ENCODE data around the gene MBD1. TPM values are rescaled to one million over a fixed set of nuclear protein-coding genes. Genes with fewer than 3 reads are reported as not detected.
"Not testable (repeated sequence)": the region's sequence is repeated elsewhere in the genome, so short reads cannot be mapped to it uniquely, and the experiment has no call there.

MBD1 gene
- total and polyA plus RNA-seq, 3 experiments from 2014 or later, result 38.7 to 99.2 (median 83.0) TPM

DNA sequence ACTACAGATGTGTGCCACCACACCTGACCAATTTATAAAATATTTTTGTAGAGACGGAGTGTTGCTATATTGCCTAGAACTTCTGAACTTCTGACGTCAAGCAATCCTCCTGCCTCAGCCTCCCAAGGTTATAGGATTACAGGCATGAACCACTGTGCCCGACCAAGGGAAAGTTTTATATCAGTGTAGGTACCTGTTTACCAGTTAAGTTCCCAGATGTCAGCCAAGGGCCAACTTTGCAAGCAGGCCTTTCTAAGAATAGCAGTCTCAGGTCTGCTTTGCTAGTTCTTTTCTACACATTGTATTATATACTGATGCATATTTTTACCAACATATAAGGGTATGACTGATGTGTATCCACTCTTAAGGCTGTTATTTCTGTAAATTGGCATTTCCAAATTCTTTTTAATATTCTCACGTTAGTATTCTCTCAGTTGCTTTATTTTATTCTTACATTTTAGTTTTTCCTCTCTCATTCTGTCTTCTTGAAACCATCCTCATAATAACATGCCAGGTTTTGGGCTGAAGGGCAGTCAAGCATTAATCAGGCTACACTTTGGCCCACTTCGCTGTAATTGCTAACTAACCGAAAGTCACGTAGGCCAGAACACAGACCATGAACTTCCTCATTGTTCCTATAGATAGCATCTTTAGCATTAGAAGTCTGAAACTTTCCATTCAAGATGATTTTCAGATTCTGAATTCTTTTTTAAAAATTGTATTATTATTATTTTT is 31.1 kb upstream of the MBD1 start:
- H3K9me3 Mint-ChIP-seq, result no peaks in the 10 kb centered on the region
- H3K36me3 ChIP-seq (ENCODE audit: insufficient read depth, low read length), result no peaks in the 10 kb centered on the region
- ChIA-PET POLR2A (no interaction called here), CTCF (no interaction called here)
- no peak overlapping the region for H3K4me3 ChIP-seq (ENCODE audit: low read length)
- H3K27me3 Mint-ChIP-seq, result peaks cover 21 to 50% of the 10 kb centered on the region in 2 donors
- H3K27ac ChIP-seq (ENCODE audit: low read depth, low read length), result no peak overlapping the region
- H3K4me1 Mint-ChIP-seq, result peaks cover 10 to 11% (median 11%) of the 10 kb centered on the region in 3 donors
- no peak overlapping the region for H3K4me3 Mint-ChIP-seq
- peaks cover 0 to 3% (median 0%) of the 10 kb centered on the region in 3 donors for H3K36me3 Mint-ChIP-seq
- DNase-seq, result no peak
- peaks cover under 1% of the 10 kb centered on the region for H3K4me1 ChIP-seq (ENCODE audit: insufficient read depth, low read length)
- no peaks in the 10 kb centered on the region for H3K27me3 ChIP-seq (ENCODE audit: insufficient read depth, low read length, poor library complexity, severe bottlenecking)
- H3K27ac Mint-ChIP-seq, result no peak overlapping the region
- H3K9me3 ChIP-seq (ENCODE audit: low read length), result no peaks in the 10 kb centered on the region

DNA sequence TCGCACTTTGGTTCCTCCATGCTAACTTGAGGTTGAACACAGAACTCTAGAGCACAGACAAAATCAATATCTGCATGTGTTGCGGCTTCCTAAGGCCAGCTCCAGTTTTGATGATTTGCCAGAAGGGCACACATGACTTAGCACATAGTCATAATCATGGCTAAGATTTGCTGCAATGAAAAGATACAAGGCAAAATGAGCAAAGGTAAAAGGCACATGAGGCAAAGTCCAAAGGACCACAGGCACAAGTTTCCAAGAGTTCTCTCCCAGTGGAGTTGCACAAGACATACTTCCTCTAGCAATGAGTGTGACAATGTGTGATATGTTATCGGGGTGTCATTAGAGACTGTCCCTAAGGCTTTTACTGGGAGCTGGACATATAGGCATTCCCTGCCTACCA is 30.3 kb upstream of the MBD1 start:
- H3K27me3 ChIP-seq (ENCODE audit: insufficient read depth, low read length, poor library complexity, severe bottlenecking), result no peaks in the 10 kb centered on the region
- ChIA-PET POLR2A (interaction anchor here (0.5 kb wide), 1 partner anchor 483 kb away, joined by 3 read pairs; no protein-coding TSS in a partner anchor), CTCF (interaction anchor here (1.1 kb wide), 1 partner anchor 45 kb away, joined by 4 read pairs; no protein-coding TSS in a partner anchor)
- H3K4me3 Mint-ChIP-seq, result no peak overlapping the region
- no peak overlapping the region for H3K4me3 ChIP-seq (ENCODE audit: low read length)
- peaks cover 19 to 43% of the 10 kb centered on the region in 2 donors for H3K27me3 Mint-ChIP-seq
- peaks cover 0 to 3% (median 0%) of the 10 kb centered on the region in 3 donors for H3K36me3 Mint-ChIP-seq
- H3K9me3 Mint-ChIP-seq, result no peaks in the 10 kb centered on the region
- H3K36me3 ChIP-seq (ENCODE audit: insufficient read depth, low read length), result no peaks in the 10 kb centered on the region
- no peak overlapping the region for H3K27ac Mint-ChIP-seq
- H3K27ac ChIP-seq (ENCODE audit: low read depth, low read length), result no peak overlapping the region
- H3K4me1 Mint-ChIP-seq, result peaks cover 15 to 20% (median 19%) of the 10 kb centered on the region in 3 donors
- no peak for DNase-seq
- H3K9me3 ChIP-seq (ENCODE audit: low read length), result no peaks in the 10 kb centered on the region
- peaks cover 8% of the 10 kb centered on the region for H3K4me1 ChIP-seq (ENCODE audit: insufficient read depth, low read length)

DNA sequence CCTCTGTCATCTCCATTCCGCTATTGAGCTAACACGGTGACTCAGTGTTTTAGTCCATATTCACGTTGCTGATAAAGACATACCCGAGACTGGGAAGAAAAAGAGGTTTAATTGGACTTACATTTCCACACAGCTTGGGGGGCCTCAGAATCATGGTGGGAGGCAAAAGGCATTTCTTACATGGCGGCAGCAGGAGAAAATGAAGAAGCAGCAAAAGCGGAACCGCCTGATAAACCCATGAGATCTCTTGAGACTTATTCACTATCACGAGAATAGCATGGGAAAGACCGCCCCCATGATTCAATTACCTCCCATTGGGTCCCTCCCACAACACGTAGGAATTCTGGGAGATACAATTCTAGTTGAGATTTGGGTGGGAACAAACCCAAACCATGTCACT is 28.8 kb upstream of the MBD1 start:
- ChIA-PET POLR2A (no interaction called here), CTCF (no interaction called here)
- no peaks in the 10 kb centered on the region for H3K36me3 ChIP-seq (ENCODE audit: insufficient read depth, low read length)
- peaks cover 22 to 42% of the 10 kb centered on the region in 2 donors for H3K27me3 Mint-ChIP-seq
- no peaks in the 10 kb centered on the region for H3K9me3 ChIP-seq (ENCODE audit: low read length)
- DNase-seq, result no peak
- peaks cover 0 to 3% (median 3%) of the 10 kb centered on the region in 3 donors for H3K36me3 Mint-ChIP-seq
- peaks cover 8% of the 10 kb centered on the region for H3K4me1 ChIP-seq (ENCODE audit: insufficient read depth, low read length)
- peaks cover 15 to 21% (median 19%) of the 10 kb centered on the region in 3 donors for H3K4me1 Mint-ChIP-seq
- H3K27ac ChIP-seq (ENCODE audit: low read depth, low read length), result no peak overlapping the region
- H3K9me3 Mint-ChIP-seq, result peaks cover 0 to 3% (median 1%) of the 10 kb centered on the region in 5 donors
- no peak overlapping the region for H3K4me3 ChIP-seq (ENCODE audit: low read length)
- H3K27me3 ChIP-seq (ENCODE audit: insufficient read depth, low read length, poor library complexity, severe bottlenecking), result no peaks in the 10 kb centered on the region
- no peak overlapping the region for H3K27ac Mint-ChIP-seq
- no peak overlapping the region for H3K4me3 Mint-ChIP-seq

GRCh38 chr18:50308851-50309250 is 27.5 kb upstream of the MBD1 start:
- Mint-ChIP-seq H3K4me3 (peak overlapping the region in 2 of 7 donors; percentile 95 to 98), H3K27ac (peak overlapping the region in 1 of 8 donors; percentile 30), H3K27me3 (peaks cover 24 to 43% of the 10 kb centered on the region in 2 donors), H3K4me1 (peaks cover 15 to 21% (median 19%) of the 10 kb centered on the region in 3 donors)
- H3K4me3 ChIP-seq (ENCODE audit: low read length); H3K27me3 ChIP-seq (ENCODE audit: insufficient read depth, low read length, poor library complexity, severe bottlenecking); POLR2A ChIA-PET; H3K9me3 ChIP-seq (ENCODE audit: low read length); H3K9me3 Mint-ChIP-seq; H3K36me3 ChIP-seq (ENCODE audit: insufficient read depth, low read length); DNase-seq; H3K27ac ChIP-seq (ENCODE audit: low read depth, low read length); H3K36me3 Mint-ChIP-seq; H3K4me1 ChIP-seq (ENCODE audit: insufficient read depth, low read length): not testable (repeated sequence)
- CTCF ChIA-PET, result interaction anchor here (1.4 kb wide), 1 partner anchor 42 kb away, joined by 3 read pairs; the partner anchor contains the start of gene CFAP53

DNA sequence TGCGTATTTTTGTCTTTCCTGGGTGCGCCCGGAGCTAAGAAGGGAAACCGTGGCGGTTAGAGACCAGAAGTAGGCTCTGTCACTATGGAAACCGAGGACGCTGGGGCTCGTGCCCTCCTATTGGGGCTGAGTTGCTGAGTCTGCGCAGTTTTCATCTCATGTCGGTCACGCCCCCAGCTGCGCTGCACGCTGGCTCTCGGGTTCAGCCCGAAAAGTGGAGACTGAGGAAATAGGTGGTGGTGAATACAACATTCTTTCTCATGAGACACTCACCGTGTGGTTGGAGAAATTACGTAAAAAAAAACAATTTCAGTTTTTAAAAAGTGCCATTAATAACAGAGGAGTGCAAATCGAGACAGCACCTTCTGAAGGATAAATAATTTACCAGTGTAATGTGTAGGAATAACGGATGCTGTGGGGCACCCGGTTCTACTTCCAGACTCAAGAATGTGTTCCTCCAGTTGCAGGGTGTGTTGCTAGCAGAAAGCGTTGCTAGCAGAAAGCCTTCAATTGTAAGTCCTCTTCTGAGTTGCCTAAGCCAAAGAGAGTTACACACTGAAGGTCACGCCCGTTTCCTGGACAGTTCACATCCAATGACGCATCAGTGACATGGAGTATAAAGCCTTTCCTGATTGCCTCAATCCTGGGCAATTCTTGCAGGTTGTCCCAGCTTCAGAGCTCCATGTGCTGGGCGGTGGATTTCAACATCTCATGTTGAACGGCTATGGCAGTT is 26.6 kb upstream of the MBD1 start:
- H3K27ac ChIP-seq (ENCODE audit: low read depth, low read length), result no peak overlapping the region
- peak overlapping the region; percentile 58 for H3K4me3 ChIP-seq (ENCODE audit: low read length)
- ChIA-PET POLR2A (interaction anchor here (1.7 kb wide), 1 partner anchor 26 kb away, joined by 6 read pairs; the partner anchor contains the start of gene MBD1), CTCF (interaction anchor here (0.9 to 2.1 kb wide), 5 partner anchors 10 to 49 kb away, joined by 3 to 6 read pairs (median 4); partner anchors contain the start of gene MBD1)
- no peaks in the 10 kb centered on the region for H3K9me3 ChIP-seq (ENCODE audit: low read length)
- H3K4me1 ChIP-seq (ENCODE audit: insufficient read depth, low read length), result peaks cover 8% of the 10 kb centered on the region
- Mint-ChIP-seq H3K27me3 (peaks cover 24 to 51% of the 10 kb centered on the region in 2 donors), H3K27ac (peak overlapping the region; percentile 60 to 90 (median 83)), H3K9me3 (peaks cover 0 to 4% (median 2%) of the 10 kb centered on the region in 5 donors), H3K4me1 (peaks cover 15 to 21% (median 19%) of the 10 kb centered on the region in 3 donors), H3K4me3 (peak overlapping the region; percentile 84 to 98 (median 94)), H3K36me3 (peaks cover 0 to 4% (median 3%) of the 10 kb centered on the region in 3 donors)
- H3K27me3 ChIP-seq (ENCODE audit: insufficient read depth, low read length, poor library complexity, severe bottlenecking), result no peaks in the 10 kb centered on the region
- peak; percentile 83 to 93 (median 87) for DNase-seq
- no peaks in the 10 kb centered on the region for H3K36me3 ChIP-seq (ENCODE audit: insufficient read depth, low read length)

DNA sequence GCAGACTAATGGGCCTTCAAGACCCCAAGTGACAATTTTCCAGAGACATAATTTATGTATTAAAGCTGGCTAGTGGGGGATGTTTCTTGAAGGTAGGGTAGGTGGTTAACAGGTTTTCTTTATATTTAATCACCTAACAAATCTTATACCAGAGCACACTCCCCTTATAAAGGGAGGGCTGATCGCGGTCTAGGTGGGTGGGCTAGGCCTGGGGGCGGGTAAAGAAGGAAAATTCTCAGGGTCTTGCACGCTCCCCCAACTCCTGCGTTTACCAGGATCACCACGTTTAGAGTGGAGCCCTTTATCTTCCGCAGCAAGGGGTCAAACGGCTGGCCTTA is 26.0 kb upstream of the MBD1 start:
- Mint-ChIP-seq H3K27ac (peak overlapping the region; percentile 60 to 90 (median 83)), H3K36me3 (peaks cover 0 to 4% (median 3%) of the 10 kb centered on the region in 3 donors), H3K4me1 (peaks cover 15 to 21% (median 19%) of the 10 kb centered on the region in 3 donors), H3K27me3 (peaks cover 24 to 56% of the 10 kb centered on the region in 2 donors), H3K9me3 (peaks cover 0 to 4% (median 2%) of the 10 kb centered on the region in 5 donors), H3K4me3 (peak overlapping the region; percentile 84 to 98 (median 94))
- Histone ChIP-seq H3K36me3 (ENCODE audit: insufficient read depth, low read length) (no peaks in the 10 kb centered on the region), H3K9me3 (ENCODE audit: low read length) (no peaks in the 10 kb centered on the region), H3K4me1 (ENCODE audit: insufficient read depth, low read length) (peaks cover 8% of the 10 kb centered on the region), H3K27me3 (ENCODE audit: insufficient read depth, low read length, poor library complexity, severe bottlenecking) (no peaks in the 10 kb centered on the region), H3K4me3 (ENCODE audit: low read length) (peak overlapping the region; percentile 58), H3K27ac (ENCODE audit: low read depth, low read length) (no peak overlapping the region)
- POLR2A ChIA-PET, result interaction anchor here (1.7 kb wide), 1 partner anchor 26 kb away, joined by 6 read pairs; the partner anchor contains the start of gene MBD1
- no peak for DNase-seq
- CTCF ChIA-PET, result interaction anchor here (1.2 to 2.1 kb wide), 4 partner anchors 9 to 50 kb away, joined by 3 to 6 read pairs (median 4); partner anchors contain the start of gene MBD1

GRCh38 chr18:50306944-50307343 is 25.6 kb upstream of the MBD1 start:
- ChIA-PET CTCF (interaction anchor here (1.2 to 2.1 kb wide), 4 partner anchors 9 to 50 kb away, joined by 3 to 6 read pairs (median 4); partner anchors contain the start of gene MBD1), POLR2A (interaction anchor here (1.7 kb wide), 1 partner anchor 25 kb away, joined by 6 read pairs; the partner anchor contains the start of gene MBD1)
- Histone ChIP-seq H3K9me3 (ENCODE audit: low read length) (no peaks in the 10 kb centered on the region), H3K27me3 (ENCODE audit: insufficient read depth, low read length, poor library complexity, severe bottlenecking) (no peaks in the 10 kb centered on the region), H3K4me3 (ENCODE audit: low read length) (peak overlapping the region; percentile 58), H3K36me3 (ENCODE audit: insufficient read depth, low read length) (no peaks in the 10 kb centered on the region), H3K27ac (ENCODE audit: low read depth, low read length) (no peak overlapping the region), H3K4me1 (ENCODE audit: insufficient read depth, low read length) (peaks cover 8% of the 10 kb centered on the region)
- peaks cover 15 to 21% (median 19%) of the 10 kb centered on the region in 3 donors for H3K4me1 Mint-ChIP-seq
- H3K27ac Mint-ChIP-seq, result peak overlapping the region in 4 of 8 donors; percentile 22 to 87 (median 51)
- peaks cover 0 to 4% (median 3%) of the 10 kb centered on the region in 3 donors for H3K36me3 Mint-ChIP-seq
- peaks cover 26 to 58% of the 10 kb centered on the region in 2 donors for H3K27me3 Mint-ChIP-seq
- H3K4me3 Mint-ChIP-seq, result peak overlapping the region; percentile 66 to 98 (median 94)
- peaks cover 0 to 4% (median 2%) of the 10 kb centered on the region in 5 donors for H3K9me3 Mint-ChIP-seq
- DNase-seq, result no peak
